GM19372 (cell line): ENCODE data around the gene PRDM16.

Experiments used
- ATAC-seq: cut with Tn5 transposase; IDR thresholded peaks from one replicate; pipeline ENCODE4 v1.9.1; 2021; ENCODE audit warnings: mild to moderate bottlenecking, low read depth, moderate library complexity; ENCODE audit not compliant: unreplicated experiment

Gene PRDM16

GRCh38 chr1:3172431-3173380 is 103.7 kb downstream of the PRDM16 start:
- no peak for ATAC-seq

GRCh38 chr1:3173381-3173980 is 104.5 kb downstream of the PRDM16 start:
- ATAC-seq: no peak

- ATAC-seq: no peak
Observed at GRCh38 chr1:3174487-3175247, 105.7 kb downstream of the PRDM16 start.

- no peak for ATAC-seq
Observed at GRCh38 chr1:3175486-3175885, 106.5 kb downstream of the PRDM16 start.

GRCh38 chr1:3176028-3176427 is 107.0 kb downstream of the PRDM16 start:
- ATAC-seq: no peak

- ATAC-seq: no peak
Observed at GRCh38 chr1:3176820-3177219, 107.8 kb downstream of the PRDM16 start.

GRCh38 chr1:3178279-3178678 is 109.3 kb downstream of the PRDM16 start:
- ATAC-seq: no peak

- no peak for ATAC-seq
Observed at GRCh38 chr1:3179471-3179870, 110.5 kb downstream of the PRDM16 start.

GRCh38 chr1:3180915-3181314 is 111.9 kb downstream of the PRDM16 start:
- ATAC-seq: no peak

- no peak for ATAC-seq
Observed at GRCh38 chr1:3181956-3182355, 113.0 kb downstream of the PRDM16 start.

GRCh38 chr1:3183411-3183810 is 114.4 kb downstream of the PRDM16 start:
- no peak for ATAC-seq

- ATAC-seq: no peak
Observed at GRCh38 chr1:3183813-3184212, 114.8 kb downstream of the PRDM16 start.

GRCh38 chr1:3184666-3185065 is 115.7 kb downstream of the PRDM16 start:
- ATAC-seq: no peak

- ATAC-seq: no peak
Observed at GRCh38 chr1:3185896-3186525, 117.0 kb downstream of the PRDM16 start.

- no peak for ATAC-seq
Observed at GRCh38 chr1:3186526-3186921, 117.5 kb downstream of the PRDM16 start.

GRCh38 chr1:3187415-3188149 is 118.6 kb downstream of the PRDM16 start:
- no peak for ATAC-seq

GRCh38 chr1:3188150-3188971 is 119.4 kb downstream of the PRDM16 start:
- ATAC-seq: no peak

GRCh38 chr1:3190256-3191041 is 121.4 kb downstream of the PRDM16 start:
- ATAC-seq: no peak
